GM18526 (cell line): Measurements from ENCODE around the gene LINGO3.

Experiments used
- POLR2A ChIP-seq: IDR thresholded peaks from 3 replicates; pipeline ENCODE4 v1.6.1; 2011; ENCODE audit not compliant: insufficient read length; ENCODE audit errors: extremely low read depth

LINGO3 gene

DNA sequence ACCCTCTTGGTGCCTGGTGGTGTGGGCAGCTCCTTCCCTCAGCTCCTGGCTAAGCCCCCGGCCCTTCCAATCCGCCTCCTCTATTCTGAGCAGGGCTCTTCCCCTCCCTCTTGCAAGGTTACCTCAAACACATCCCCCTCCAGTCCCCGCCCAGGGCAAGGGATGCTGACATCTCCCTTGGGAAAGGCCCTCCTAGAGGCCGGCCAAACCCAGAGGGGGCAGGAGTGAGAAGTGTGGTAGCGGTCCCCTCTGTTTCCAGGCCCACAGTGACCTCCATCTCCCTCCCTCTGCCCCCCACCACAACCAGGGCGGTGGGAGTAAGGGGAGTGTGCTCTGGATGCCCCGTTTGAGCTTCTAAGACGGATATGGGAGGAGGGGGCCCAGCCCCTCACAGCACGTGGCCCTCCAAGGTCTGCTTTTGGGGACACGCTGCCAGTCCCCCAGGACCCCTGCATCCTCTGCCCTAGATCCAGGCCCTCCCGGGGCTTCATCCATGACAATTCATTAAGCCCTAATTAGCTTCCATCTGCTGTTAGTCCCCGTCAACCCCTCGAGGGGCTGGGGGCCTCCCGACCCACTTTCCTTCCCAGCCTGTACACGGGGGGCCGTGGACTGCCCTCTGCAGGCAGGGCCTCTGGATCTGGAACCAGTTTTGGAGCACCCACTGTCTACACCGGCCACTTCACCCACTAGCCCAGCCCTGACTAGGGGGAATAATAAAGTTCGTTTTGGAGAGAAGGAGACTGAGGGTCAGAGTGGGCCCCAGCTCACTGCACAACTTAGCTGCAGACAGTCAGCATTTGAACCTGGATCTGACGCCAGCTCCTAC is 2.3 kb downstream of the LINGO3 start:
- no peak for TF ChIP-seq POLR2A

DNA sequence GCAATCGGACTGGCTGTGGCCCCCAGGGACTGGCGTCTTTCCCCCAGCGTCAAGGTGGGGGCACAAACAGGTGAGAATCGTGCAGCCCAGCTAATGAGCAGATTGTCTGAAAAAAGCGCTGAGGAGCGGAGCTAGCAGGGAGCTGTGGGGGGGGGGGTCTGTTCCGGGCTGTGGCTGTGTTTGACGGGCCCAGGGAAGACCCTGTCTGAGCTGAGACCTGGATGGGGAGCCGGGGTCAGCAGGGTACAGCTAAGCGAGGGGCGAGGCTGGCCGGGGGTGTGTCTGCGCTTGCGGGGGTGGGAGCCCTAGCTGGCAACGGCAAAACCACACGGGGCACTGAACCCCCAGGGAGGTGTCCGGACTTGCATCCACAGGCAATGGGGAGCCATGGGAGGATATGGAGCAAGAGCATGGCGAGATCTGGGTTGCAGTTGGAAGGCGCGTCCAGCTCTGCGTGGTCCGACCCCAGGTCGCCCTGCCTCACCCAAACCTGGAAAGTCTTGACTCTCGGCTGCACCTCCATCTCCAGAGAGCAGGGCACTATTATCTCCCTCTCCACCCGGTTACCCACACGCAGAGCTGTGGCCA is 4.6 kb downstream of the LINGO3 start:
- TF ChIP-seq POLR2A: no peak

DNA sequence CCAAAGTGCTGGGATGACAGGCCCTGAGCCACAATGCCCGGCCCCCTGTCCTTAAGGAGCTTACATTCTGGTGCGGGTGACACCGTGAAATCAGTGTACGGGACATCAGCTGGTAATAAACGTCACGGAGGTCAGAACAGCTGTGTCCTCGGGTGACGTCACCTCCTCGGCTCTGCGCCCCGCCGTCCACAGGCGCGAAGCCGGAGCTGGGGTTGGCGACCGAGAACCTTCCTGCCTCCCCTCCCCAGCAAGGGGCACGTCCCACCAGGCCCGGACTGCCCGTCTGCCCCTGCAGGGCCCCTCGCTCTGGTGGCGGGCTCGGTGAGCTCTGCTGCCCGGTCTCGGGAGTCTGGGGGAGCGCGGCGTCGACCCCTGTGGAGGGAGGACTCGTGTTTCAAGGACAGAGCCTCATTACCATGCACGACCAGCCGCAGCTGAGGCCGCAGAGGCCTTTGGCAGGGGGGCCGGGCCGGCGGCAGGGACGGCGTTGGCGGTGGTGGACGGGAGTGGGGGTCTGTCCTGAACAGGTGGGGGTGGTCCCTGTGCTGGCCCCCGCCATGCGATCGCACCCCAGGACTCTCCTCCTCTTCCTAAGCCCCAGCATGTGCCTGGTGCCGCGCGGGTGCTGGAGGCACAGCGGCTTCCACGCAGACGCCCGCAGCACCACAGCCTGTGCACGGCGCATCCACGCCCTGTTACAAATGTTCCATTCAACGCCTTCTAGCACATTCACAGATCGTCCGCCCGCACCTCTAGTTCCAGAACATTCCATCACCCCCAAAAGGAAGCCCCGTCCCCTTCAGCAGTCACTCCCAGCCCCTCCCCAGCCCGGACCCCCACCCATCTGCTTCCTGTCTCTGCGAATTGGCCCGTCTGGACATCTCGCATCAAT is 5.4 kb downstream of the LINGO3 start:
- no peak for TF ChIP-seq POLR2A

DNA sequence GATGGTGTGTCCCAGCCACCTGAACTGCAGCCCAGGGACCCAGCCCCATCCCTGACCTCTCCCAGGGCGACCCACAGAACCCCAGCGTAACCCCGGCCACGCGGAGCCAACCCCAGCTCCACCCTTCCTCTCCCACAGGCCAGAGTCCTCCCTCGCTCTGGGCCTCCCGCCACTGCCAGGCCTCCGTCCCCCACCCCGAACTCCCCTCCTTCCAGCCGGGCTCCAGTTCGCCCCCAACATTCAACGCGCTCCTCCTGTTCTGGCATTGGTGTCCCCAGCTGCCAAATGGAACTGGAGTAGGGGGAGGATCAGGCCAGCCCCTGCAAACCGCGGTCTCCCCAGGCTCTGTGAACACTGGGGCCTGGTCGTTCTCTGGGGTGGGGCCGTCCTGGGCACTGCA is 7.4 kb downstream of the LINGO3 start:
- TF ChIP-seq POLR2A: no peak

DNA sequence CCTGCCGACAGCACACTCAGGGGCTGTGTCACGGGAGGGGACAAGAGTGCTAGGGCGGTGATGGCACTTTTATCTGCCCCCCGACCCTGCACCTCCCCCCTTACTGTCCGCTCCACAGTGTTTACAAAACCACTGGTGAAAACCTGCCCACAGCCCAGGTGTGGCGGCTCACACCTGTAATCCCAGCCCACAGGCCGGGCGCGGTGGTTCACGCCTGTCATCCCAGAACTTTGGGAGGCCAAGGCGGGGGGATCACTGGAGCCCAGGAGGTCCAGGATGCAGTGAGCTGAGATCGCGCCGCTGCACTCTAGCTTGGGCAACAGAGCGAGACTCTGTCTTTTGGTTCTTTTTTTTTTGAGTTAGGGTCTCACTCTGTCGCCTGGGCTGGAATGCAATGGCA is 11.8 kb downstream of the LINGO3 start:
- no peak for TF ChIP-seq POLR2A

DNA sequence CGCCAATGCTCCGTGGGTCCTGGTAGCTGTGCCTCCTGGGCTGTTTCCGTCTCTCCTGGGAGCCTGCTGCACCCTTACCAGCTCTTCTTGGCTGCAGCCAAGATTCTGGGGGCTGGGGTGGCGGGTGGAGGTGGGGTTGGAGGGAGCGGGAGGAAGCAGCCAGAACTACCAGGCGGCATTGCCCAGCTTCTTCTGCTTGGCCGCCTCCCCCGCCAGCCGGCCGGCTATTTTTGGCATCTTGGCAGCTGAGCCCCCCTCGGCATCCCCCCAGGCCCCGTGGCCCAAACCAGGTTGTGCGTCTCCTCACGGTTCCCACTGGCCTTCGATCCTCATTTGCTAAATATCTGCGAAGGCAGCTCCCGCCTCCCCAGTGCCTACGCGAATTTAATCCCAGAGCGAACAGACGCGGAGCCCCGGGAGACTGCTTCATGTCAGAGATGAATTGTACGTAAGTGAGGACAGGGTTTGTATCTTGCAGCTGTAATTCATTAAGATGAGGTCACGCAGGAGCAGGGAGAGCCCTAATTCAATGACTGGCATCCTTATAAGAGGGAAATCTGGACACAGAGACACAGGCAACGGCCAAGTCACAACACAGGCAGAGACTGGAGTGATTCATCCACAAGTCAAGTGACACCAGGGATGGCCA is 13.1 kb downstream of the LINGO3 start:
- no peak for TF ChIP-seq POLR2A

DNA sequence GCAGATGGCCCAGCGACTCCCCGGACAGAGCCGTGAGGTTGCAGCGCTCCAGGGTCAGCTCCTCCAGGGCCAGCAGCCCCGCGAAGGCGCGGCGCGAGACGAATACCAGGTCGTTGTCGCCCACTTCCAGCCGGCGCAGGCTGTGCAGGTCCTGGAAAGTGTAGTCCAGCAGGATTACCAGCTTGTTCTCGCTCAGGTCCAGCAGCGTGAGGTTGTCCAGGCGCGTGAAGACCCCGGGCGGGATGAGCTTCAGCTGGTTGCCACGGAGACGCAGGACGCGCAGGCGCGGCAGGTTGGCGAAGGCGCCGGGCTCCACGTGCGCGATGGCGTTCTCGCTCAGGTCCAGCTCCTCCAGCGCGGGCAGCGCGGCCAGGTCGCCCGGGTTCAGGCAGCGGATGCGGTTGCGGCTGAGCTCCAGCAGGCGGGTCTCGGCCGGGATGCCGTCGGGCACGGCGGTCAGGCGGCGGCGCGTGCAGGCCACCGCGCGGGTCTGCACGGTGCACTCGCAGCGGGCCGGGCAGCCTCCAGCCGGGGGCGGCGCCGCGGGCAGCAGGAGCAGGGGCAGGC is 16.7 kb downstream of the LINGO3 start:
- no peak for TF ChIP-seq POLR2A

DNA sequence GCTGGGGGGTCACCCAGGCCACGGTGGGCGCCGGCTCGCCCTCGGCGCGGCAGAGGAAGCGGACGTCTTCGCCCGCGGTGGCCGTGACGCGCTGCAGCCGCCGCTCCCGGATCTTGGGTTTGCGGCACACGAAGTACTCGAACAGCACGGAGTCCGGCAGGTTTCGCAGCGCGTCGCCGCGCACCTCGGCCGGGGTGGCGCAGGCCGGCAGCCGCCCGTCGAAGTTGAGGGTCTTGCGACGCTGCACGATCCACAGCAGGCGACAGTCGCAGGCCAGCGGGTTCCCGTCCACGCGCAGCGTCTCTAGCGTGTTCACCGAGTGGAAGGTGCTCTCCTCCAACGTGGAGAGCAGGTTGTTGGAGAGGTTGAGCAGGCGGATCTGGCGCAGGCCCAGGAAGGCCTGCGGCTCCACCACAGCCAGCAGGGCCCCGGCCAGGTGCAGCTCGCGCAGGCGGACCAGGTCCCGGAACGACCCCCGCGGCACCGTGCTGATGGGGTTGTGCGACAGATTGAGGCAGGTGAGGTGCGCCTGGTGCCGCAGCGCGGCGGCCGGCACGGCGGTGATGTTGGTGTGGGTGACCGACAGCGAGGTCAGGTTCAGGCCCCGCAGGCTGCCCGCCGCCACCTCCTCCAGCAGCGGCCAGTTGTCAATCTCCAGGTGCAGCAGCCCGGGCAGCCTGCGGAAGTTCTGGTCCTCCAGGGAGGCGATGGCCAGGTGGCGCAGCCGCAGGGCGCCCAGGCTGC is 17.3 kb downstream of the LINGO3 start:
- no peak for TF ChIP-seq POLR2A

DNA sequence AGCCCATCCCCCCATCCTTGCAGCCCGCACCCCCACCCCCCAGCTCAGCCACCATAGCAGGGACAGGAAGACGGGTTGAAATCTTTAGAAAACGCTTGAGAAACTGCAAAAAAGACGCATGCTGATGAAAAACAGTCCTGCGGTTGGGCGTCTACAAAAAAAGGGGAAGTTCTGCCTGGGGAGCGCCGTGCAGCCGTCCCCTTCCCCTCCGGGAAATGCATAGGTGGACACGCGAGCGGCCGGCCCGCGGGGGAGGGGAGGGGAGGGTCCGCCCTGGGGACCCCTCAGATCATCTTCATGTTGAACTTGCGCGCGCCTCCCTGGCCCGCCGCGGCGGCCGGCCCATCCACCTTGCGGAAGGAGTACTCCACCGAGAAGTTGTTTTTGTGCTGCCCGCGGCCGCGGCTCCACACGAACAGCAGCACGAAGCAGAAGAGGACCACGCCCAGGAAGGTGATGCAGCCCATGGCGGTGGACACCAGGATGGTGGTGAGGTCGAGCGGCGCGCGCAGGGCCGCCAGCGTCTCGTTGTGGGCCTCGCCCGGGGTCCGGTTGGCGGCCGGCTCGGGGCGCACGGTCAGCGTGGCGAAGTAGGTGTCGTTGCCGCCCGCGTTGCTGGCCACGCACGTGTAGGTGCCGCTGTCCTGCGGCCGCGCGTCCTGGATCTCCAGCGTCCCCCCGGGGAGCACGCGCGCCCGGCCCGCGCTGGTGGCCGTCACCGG is 18.1 kb downstream of the LINGO3 start:
- no peak for TF ChIP-seq POLR2A

DNA sequence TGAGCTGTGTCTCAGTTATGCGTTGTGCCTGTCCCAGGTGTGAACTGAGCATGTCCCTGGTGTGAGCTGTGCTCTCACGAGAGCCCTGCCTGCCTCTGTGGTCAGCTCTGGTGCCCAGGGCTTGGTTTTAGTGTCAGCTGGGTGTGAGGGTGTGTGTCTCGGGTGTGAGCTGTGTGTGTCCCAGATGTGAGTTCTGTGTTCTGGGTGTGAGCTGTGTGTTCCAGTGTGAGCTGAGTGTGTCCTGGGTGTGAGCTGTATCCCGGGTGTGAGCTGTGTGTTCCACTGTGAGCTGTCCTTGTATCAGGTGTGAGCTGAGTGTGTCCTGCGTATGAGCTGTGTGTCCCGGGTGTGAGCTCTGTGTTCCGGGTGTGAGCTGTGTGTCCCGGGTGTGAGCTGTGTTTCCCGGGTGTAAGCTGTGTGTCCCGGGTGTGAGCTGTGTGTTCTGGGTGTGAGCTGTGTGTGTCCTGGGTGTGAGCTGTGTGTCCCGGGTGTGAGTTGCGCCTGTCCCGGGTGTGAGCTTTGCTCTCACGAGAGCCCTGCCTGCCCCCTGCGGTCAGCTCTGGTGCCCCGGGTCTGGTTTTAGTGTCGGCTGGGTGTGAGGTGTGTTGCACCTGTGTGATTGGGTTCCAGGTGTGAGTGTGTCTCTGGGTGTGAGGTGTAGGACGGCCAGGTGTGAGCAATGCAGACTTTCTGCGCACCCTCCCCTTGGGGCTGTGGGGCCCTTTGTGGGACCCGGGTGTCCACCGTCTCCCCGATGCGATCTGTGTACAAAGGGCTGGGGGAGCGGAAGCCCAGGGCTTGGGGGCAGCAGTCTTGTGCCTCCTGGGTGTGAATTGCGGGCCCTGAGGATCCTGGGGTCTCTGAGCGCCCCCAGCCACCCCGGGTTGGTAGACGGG is 18.9 kb downstream of the LINGO3 start:
- no peak for TF ChIP-seq POLR2A

DNA sequence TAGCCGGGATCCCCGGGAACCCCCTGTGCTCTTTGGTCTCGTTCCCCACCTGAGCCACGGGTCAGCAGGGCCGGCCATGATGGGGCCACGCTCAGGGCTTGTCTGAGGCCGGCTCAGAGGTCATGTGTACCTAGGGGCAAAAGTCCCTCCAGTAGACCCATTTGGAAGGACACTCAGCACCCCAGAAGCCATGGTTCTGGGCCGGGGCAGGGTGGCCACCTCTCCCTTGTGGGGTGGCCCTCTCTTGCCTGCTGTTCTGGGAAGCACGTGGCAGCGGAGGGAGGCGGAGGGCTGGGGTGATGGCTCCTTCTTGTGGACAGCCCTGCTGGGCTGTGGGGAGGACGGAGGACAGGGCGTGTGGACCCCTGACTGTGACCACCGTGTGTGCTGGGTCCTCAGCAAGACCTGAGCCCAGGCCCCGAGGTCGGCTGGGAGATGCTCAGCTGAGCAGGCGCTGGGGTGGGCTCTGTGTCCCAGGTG is 19.6 kb downstream of the LINGO3 start:
- TF ChIP-seq POLR2A: no peak

DNA sequence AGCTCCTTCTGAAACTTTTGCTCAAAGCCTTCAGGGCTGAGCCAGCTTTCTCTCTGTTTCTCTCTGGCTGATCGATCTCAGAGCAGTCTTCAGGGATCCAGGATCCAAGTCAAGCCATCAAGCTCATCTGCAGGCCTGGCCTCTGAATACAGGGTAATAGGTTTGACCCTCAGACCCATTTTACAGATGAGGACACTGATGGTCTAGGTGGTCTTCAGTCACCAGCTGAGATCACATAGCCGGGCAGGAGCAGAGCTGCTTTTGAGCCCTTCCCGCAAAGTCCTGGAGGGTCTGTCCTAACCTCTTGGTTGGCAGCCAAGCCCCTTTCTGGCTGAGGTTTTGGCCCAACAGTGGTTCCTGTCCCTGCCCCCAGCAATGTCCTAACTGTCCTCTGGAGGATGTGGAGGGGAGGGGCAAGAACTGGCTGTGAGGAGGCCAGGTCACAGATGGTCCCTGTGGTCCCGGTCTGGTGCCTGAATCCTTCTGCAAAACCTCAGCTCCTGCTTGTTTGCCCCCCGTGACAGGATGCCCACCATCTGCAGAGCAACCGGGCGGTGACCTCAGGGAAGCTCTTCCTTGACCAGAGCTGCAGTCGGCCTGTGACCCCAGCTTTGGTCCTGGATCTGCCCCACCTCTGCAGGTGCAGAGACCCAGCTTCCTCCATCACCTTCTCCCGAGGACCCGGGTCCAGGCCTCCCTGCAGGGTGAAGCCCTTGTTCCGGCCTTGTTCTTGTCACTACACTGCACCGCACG is 20.2 kb downstream of the LINGO3 start:
- no peak for TF ChIP-seq POLR2A
